Glutamatergic neuron (in vitro differentiated cells): ENCODE measurements around the gene NBEAL2. TPM values are rescaled to one million over a fixed set of nuclear protein-coding genes. Genes with fewer than 3 reads are reported as not detected.

Experiments
- DNase-seq: peaks from one replicate; pipeline ENCODE4 v3.0.0; 2022
- H3K27ac Mint-ChIP-seq: one replicate; pipeline ENCODE4 v1.8.0; 2020; ENCODE audit warnings: mild to moderate bottlenecking, mixed read lengths, inconsistent platforms; ENCODE audit not compliant: unreplicated experiment
- H3K27me3 Mint-ChIP-seq: one replicate; pipeline ENCODE4 v1.8.0; 2020; ENCODE audit warnings: mild to moderate bottlenecking, moderate library complexity, mixed read lengths, inconsistent platforms; ENCODE audit not compliant: unreplicated experiment
- H3K36me3 Mint-ChIP-seq: one replicate; pipeline ENCODE4 v1.8.0; 2020; ENCODE audit warnings: mild to moderate bottlenecking, mixed read lengths, inconsistent platforms; ENCODE audit not compliant: unreplicated experiment
- H3K4me1 Mint-ChIP-seq: one replicate; pipeline ENCODE4 v1.8.0; 2020; ENCODE audit warnings: mild to moderate bottlenecking, low read depth, mixed read lengths, inconsistent platforms; ENCODE audit not compliant: unreplicated experiment
- H3K4me3 Mint-ChIP-seq: one replicate; pipeline ENCODE4 v1.8.0; 2020; ENCODE audit warnings: mild to moderate bottlenecking, mixed read lengths, inconsistent platforms; ENCODE audit not compliant: unreplicated experiment
- H3K9me3 Mint-ChIP-seq: one replicate; pipeline ENCODE4 v1.8.0; 2020; ENCODE audit warnings: mild to moderate bottlenecking, moderate library complexity, mixed read lengths, inconsistent platforms; ENCODE audit not compliant: unreplicated experiment
- total RNA-seq: library from RNA; stranded (reverse); fragmentation: NEBNext Ultra II Directional; extraction: Animal tissue kit (Norgen Biotek cat#: 25700); gene quantifications from one replicate; pipeline ENCODE4 v1.2.1, GENCODE V29; 2021; ENCODE audit not compliant: unreplicated experiment
- TF ChIP-seq, protein P1 (sequence below): fragments of 200-600 bp; sonication (generic); IDR thresholded peaks from one replicate; pipeline ENCODE4 v1.5.0; 2021; ENCODE audit not compliant: partially characterized antibody, unreplicated experiment

NBEAL2 gene
- total RNA-seq, 1 donor from 2014 or later, result 38.0 TPM

DNA sequence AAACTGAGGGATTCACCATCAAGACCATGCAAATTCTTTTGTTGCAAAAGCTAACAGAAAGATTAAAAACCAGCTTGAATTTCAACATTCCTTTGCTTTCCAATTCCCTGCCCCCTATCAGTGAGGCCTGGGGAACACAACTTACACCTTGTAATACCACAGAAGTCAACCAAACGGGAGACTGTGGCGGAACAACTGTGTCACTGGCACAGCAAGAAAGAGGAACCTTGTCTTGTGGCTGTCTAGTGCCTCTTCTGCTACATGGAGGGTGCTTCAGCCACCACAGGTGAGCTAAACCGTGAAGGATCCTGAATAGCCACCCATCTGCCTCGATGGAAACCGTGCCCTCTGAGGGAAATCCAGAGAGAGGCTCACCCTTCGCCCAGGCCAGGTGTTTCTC lies 14.3 kb upstream of the NBEAL2 start:
- Mint-ChIP-seq H3K27ac (peak overlapping the region; percentile 85), H3K36me3 (peaks cover 11% of the 10 kb centered on the region), H3K9me3 (peaks cover 2% of the 10 kb centered on the region), H3K27me3 (peaks cover 6% of the 10 kb centered on the region), H3K4me3 (peak overlapping the region; percentile 49), H3K4me1 (peaks cover 28% of the 10 kb centered on the region)
- TF ChIP-seq, protein P1, sequence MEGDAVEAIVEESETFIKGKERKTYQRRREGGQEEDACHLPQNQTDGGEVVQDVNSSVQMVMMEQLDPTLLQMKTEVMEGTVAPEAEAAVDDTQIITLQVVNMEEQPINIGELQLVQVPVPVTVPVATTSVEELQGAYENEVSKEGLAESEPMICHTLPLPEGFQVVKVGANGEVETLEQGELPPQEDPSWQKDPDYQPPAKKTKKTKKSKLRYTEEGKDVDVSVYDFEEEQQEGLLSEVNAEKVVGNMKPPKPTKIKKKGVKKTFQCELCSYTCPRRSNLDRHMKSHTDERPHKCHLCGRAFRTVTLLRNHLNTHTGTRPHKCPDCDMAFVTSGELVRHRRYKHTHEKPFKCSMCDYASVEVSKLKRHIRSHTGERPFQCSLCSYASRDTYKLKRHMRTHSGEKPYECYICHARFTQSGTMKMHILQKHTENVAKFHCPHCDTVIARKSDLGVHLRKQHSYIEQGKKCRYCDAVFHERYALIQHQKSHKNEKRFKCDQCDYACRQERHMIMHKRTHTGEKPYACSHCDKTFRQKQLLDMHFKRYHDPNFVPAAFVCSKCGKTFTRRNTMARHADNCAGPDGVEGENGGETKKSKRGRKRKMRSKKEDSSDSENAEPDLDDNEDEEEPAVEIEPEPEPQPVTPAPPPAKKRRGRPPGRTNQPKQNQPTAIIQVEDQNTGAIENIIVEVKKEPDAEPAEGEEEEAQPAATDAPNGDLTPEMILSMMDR, result no peak
- no peak for DNase-seq

DNA sequence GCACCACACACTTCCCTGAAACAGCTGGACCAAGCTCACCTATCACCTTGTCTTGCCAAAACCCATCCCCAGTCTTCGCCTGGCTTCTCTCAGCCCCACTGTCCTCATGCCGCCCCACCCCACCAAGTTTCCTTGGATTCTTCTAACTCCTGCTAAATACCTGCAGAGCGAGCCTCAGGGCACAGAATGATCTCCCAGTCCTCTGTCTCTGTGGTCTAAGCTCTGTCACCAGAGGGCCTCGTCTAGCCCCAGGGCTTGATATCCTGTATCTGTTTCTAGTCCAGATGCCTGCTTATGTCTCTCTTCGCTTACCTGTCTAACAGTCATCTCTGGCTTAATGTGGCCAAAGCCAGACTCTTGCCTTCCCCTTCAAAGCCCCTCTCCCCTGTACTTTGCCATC lies 12.7 kb upstream of the NBEAL2 start:
- Mint-ChIP-seq H3K4me3 (peak overlapping the region; percentile 2), H3K27ac (no peak overlapping the region), H3K27me3 (peaks cover 6% of the 10 kb centered on the region), H3K36me3 (peaks cover 11% of the 10 kb centered on the region), H3K4me1 (peaks cover 28% of the 10 kb centered on the region), H3K9me3 (peaks cover 2% of the 10 kb centered on the region)
- no peak for DNase-seq
- TF ChIP-seq, protein P1, result no peak

DNA sequence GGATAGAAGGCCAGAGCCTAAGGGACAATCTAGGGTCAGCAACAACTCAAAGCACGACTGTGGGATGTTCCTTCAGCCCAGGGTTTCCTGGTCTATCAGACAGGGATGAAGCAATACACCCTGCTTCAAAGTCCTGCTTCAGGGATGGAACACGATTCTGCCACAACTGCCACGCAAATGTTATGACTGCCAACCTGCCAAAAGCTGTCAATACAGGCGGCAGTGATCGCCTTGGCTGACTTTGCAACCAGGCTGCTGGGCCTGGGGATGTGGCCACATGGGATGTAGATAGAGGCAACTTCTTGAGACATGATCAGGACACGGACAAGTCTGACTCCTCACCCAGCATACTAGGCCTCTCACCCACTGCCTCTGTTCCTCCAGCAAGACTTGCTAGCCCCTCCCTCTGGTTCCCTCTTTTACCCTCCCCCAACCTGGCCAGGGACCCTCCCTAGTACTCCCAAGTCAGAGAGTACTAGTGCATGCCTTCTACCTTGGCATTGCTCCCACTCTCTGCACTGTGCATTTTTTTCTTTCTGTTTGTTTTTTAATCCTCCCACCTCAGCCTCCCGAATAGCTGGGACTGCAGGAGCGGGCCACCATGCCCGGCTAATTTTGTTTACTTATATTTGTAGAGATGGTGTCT lies 10.6 kb upstream of the NBEAL2 start:
- Mint-ChIP-seq H3K9me3 (no peaks in the 10 kb centered on the region), H3K4me1 (peaks cover 28% of the 10 kb centered on the region), H3K27ac (no peak overlapping the region), H3K4me3 (no peak overlapping the region), H3K27me3 (peaks cover 6% of the 10 kb centered on the region), H3K36me3 (peaks cover 5% of the 10 kb centered on the region)
- TF ChIP-seq, protein P1, result no peak
- DNase-seq, result no peak

DNA sequence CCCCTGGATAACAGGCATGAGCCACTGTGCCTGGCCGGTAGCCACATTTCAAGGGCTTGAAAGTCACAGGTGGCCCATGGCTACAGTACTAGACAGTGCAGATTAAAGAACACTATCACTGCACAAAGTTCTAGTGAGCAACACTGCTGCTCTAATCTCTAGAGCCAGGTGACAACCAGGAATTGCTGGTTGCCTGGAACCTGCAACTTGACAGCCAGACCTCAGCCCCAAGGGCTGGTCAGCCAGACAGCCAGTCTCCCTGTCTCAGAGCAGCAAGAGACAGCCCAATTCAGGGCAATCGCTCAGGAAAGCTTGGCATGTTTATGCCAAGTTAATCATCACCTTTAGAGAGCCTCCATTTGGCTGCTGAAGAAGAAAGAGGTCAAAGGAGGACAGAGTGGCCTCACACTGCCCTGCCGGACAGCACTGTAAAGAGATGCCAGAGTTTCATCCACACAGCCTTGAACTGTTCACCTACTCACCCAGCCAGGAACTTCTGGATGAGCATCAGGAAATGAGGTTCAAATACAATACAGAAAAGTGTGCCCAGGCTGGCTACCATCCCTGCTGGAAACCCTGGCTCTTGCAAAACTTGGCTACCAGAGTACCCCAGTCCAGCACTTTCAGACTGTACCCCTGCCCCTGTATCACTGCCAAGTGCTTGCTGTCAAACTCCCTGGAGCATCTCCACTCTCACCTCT lies 8.9 kb upstream of the NBEAL2 start:
- TF ChIP-seq, protein P1, result no peak
- DNase-seq, result no peak
- no peak overlapping the region for H3K4me3 Mint-ChIP-seq
- H3K9me3 Mint-ChIP-seq, result peaks cover 2% of the 10 kb centered on the region
- peaks cover 6% of the 10 kb centered on the region for H3K27me3 Mint-ChIP-seq
- H3K4me1 Mint-ChIP-seq, result peaks cover 32% of the 10 kb centered on the region
- peaks cover 5% of the 10 kb centered on the region for H3K36me3 Mint-ChIP-seq
- H3K27ac Mint-ChIP-seq, result no peak overlapping the region

DNA sequence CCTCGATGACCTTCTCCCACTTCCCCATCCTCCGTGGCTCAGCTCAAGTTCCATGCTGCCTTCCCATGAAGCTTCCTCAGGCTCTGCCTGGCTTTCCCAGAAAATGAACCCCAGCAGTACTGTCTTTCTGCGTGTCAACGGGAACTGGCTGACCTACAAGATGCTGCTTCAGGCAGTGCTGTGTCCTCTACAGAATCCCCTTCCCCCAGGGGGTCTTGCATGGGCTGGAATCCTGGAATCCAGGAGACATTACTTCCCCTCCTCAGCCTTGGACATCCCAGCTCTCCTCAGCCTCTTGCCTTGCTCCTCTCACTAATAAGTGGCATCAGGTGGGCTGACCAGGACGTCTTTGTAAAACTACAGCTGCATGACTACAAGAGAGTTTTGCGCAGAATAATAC lies 8.3 kb upstream of the NBEAL2 start:
- peaks cover 28% of the 10 kb centered on the region for H3K4me1 Mint-ChIP-seq
- H3K27me3 Mint-ChIP-seq, result peaks cover 6% of the 10 kb centered on the region
- DNase-seq, result no peak
- no peak overlapping the region for H3K4me3 Mint-ChIP-seq
- H3K9me3 Mint-ChIP-seq, result peaks cover 4% of the 10 kb centered on the region
- no peaks in the 10 kb centered on the region for H3K36me3 Mint-ChIP-seq
- TF ChIP-seq, protein P1, result no peak
- H3K27ac Mint-ChIP-seq, result no peak overlapping the region
